Gastroesophageal sphincter (tissue), 3 donors: ENCODE data around the gene DOK7.

ENCODE experiments used
- POLR2AphosphoS5 ChIP-seq: sonication (generic); formaldehyde crosslinking; IDR thresholded peaks from one replicate; pipeline ENCODE4 v1.6.1; 2017; ENCODE audit warnings: antibody characterized with exemption
- TF ChIP-seq, protein P1 (sequence below), 4 experiments: fragments of 200-600 bp in 2 of 4; fragments of 450-650 bp in 2 of 4; sonication (generic) in 1 of 4; IDR thresholded peaks; one replicate each; pipeline ENCODE4 v1.5.1; 2017 to 2019; ENCODE audit warnings: antibody characterized with exemption in 4 of 4, mild to moderate bottlenecking in 2 of 4, moderate library complexity in 2 of 4

DNA sequence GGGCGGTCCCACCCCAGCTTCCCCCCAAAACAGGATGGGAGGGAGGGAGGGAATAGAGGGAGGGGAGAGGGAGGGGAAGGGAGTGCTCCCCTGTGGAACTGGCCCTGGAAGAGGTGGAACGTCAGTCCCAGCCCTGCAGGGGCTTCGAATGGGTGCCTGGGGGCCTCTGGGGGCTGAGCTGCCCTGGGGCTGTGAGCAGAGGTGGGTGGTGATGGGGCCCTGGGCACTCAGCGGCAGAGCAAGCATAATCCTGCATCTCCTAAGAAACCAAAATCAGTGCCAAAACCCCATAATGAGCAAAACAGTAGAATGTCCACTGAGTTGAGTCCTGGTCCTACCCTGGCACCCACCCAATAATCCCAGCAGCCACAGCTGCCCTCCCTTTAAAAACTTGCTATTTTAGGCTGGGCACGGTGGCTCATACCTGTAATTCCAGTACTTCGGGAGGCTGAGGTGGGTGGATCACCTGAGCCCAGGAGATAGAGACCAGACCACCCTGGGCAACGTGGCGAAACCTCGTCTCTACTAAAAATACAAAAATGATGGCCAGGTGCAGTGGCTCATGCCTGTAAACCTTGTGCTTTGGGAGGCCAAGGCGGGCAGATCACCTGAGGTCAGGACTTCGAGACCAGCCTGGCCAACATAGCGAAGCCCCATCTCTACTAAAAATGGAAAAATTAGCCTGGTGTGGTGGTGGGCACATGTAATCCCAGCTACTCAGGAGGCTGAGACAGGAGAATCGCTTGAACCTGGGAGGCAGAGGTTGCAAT lies 11.1 kb downstream of the DOK7 start:
- TF ChIP-seq, protein P1, sequence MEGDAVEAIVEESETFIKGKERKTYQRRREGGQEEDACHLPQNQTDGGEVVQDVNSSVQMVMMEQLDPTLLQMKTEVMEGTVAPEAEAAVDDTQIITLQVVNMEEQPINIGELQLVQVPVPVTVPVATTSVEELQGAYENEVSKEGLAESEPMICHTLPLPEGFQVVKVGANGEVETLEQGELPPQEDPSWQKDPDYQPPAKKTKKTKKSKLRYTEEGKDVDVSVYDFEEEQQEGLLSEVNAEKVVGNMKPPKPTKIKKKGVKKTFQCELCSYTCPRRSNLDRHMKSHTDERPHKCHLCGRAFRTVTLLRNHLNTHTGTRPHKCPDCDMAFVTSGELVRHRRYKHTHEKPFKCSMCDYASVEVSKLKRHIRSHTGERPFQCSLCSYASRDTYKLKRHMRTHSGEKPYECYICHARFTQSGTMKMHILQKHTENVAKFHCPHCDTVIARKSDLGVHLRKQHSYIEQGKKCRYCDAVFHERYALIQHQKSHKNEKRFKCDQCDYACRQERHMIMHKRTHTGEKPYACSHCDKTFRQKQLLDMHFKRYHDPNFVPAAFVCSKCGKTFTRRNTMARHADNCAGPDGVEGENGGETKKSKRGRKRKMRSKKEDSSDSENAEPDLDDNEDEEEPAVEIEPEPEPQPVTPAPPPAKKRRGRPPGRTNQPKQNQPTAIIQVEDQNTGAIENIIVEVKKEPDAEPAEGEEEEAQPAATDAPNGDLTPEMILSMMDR (IDR thresholded peaks at IDR 0.05) = no peak
- TF ChIP-seq POLR2AphosphoS5 = no peak
